Activated CD4-positive, alpha-beta T cell treated with anti-CD3 and anti-CD28 coated beads, Interleukin-2, amount 10 ng/mL, durations not matched to agents 24 days and 14 days (primary cell): ENCODE results near the gene SFMBT2. TPM values are rescaled to one million over a fixed set of nuclear protein-coding genes. Genes with fewer than 3 reads are reported as not detected.
"Not testable (repeated sequence)": the region's sequence is repeated elsewhere in the genome, so short reads cannot be mapped to it uniquely, and the experiment has no call there.

Experiments
- DNase-seq: peaks from one replicate; pipeline ENCODE4 v3.0.0; 2022
- H3K27ac Mint-ChIP-seq: one replicate; pipeline ENCODE4 v1.8.0; 2022; ENCODE audit warnings: mild to moderate bottlenecking, mixed read lengths
- H3K27me3 Mint-ChIP-seq: one replicate; pipeline ENCODE4 v1.8.0; 2022; ENCODE audit warnings: mixed read lengths
- H3K36me3 Mint-ChIP-seq: one replicate; pipeline ENCODE4 v1.8.0; 2022; ENCODE audit warnings: low read depth, mild to moderate bottlenecking, mixed read lengths
- H3K4me1 Mint-ChIP-seq: one replicate; pipeline ENCODE4 v1.8.0; 2021; ENCODE audit warnings: mixed read lengths
- H3K4me3 Mint-ChIP-seq: one replicate; pipeline ENCODE4 v1.8.0; 2022; ENCODE audit warnings: mild to moderate bottlenecking, moderate library complexity, mixed read lengths
- H3K9me3 Mint-ChIP-seq: one replicate; pipeline ENCODE4 v1.8.0; 2021; ENCODE audit warnings: mixed read lengths
- intact Hi-C: fragments of 100-400 bp; cut with micrococcal nuclease; formaldehyde crosslinking; loops from one replicate; pipeline ENCODE4 v1.15.1; 2023
- total RNA-seq: library from RNA; stranded (reverse); gene quantifications from 2 replicates; pipeline ENCODE4 v1.2.3, GENCODE V29; 2022

The SFMBT2 gene
- total RNA-seq, 1 donor from 2014 or later: 24.9 TPM

DNA sequence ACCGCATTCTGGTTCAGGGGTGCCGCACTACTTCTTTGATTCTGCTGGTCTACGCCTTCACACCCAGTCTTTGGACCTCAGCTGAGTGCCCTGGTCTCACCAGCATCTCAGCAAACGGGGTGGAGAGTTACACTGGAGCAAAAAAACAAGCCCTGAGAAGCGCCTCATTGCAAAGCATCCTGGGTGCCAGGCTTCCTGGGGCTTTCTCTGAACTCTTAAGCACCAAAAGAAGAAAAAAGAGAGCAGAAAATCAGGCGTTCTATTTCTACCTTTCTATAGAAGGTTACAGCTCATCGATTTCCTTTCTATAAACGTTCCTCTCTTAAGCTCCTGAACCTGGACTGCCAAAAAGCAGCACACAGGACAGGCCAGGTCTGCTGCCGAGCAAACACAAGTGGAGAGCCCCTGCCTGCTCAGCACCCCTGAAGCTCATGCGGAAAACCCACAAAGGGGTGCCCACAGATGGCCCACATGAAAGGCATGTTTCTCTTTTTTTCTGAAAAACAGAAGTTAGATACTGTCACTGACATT, 217.9 kb downstream of the SFMBT2 start:
- DNase-seq: peak; percentile 93
- intact Hi-C loops: loop anchor here (1.0 to 5.0 kb wide), 4 partner anchors 8 to 266 kb away; no protein-coding TSS in a partner anchor
- no peaks in the 10 kb centered on the region for H3K27me3 Mint-ChIP-seq

DNA sequence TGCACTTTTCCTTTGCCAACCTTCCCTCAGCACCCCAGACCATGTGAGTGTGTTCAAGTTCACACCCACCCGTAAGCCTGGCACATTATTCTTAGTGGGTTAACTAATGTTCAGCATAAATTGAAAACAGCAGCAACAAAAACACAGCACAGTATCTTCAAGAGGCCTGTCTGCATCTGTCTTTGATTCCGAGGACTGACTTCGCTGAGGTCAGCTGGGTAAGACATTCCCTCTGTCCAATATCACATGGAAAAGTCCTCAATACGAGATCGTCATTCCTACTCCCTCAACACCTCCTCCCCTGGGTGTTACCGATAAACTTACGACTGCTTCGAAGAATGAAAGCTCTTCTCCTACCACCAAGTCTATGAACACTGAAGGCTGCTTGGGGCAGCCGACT, 218.8 kb downstream of the SFMBT2 start:
- H3K27me3 Mint-ChIP-seq: no peaks in the 10 kb centered on the region
- peaks cover 78% of the 10 kb centered on the region for H3K36me3 Mint-ChIP-seq

More for the DNA sequence above, 217.9 kb downstream of the SFMBT2 start:
- Mint-ChIP-seq H3K4me1 (peaks cover 59% of the 10 kb centered on the region), H3K9me3 (peaks cover 24% of the 10 kb centered on the region), H3K4me3 (peak overlapping the region; percentile 80), H3K27ac (peak overlapping the region; percentile 95), H3K36me3 (peaks cover 83% of the 10 kb centered on the region)

DNA sequence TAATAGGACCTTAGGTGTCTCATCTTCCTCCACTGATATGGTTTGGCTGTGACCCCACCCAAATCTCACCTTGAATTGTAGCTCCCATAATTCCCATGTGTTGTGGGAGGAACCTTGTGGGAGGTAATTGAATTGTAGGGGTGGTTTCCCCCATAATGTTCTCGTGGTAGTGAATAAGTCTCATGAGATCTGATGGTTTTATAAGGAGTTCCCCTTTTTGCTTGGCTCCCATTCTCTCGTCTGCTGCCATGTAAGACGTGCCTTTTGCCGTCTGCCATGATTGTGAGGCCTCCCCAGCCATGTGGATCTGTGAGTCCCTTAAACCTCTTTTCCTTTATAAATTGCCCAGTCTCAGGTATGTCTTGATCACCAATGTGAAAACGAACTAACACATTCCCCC, 220.1 kb downstream of the SFMBT2 start:
- H3K36me3 Mint-ChIP-seq: peaks cover 74% of the 10 kb centered on the region
- not testable (repeated sequence) for H3K27me3 Mint-ChIP-seq, DNase-seq, H3K4me3 Mint-ChIP-seq
- H3K4me1 Mint-ChIP-seq: peaks cover 71% of the 10 kb centered on the region
- intact Hi-C loops: loop anchor here (5.0 kb wide), 1 partner anchor 263 kb away; no protein-coding TSS in a partner anchor
- H3K27ac Mint-ChIP-seq: peak overlapping the region; percentile 41
- peaks cover 16% of the 10 kb centered on the region for H3K9me3 Mint-ChIP-seq

More for the DNA sequence above, 218.8 kb downstream of the SFMBT2 start:
- peak overlapping the region; percentile 80 for H3K4me3 Mint-ChIP-seq
- no peak for DNase-seq
- H3K9me3 Mint-ChIP-seq: peaks cover 24% of the 10 kb centered on the region
- intact Hi-C loops: loop anchor here (5.0 kb wide), 1 partner anchor 265 kb away; no protein-coding TSS in a partner anchor
- H3K4me1 Mint-ChIP-seq: peaks cover 64% of the 10 kb centered on the region
- H3K27ac Mint-ChIP-seq: peak overlapping the region; percentile 95

DNA sequence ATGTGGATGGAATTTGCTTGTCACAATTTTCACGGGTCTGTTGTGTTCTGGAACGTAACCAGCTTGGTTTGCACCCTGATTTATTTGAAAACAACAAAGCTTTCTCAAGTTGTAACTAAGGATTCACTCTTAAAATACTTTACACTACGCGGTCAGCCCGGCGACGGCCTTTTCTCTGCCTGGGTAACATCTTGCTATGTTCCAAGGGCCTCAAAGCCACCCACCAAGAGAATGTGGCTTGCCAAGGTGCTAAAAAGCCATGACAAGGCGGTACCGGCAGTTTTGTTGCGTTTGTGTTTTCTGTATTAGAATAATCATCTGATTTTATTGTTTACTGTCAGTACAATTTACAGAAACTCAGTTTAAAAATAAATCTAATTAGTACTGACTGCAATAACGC, 220.9 kb downstream of the SFMBT2 start:
- peaks cover 74% of the 10 kb centered on the region for H3K36me3 Mint-ChIP-seq
- DNase-seq: no peak
- H3K4me1 Mint-ChIP-seq: peaks cover 75% of the 10 kb centered on the region
- no peak overlapping the region for H3K27ac Mint-ChIP-seq
- H3K4me3 Mint-ChIP-seq: no peak overlapping the region
- intact Hi-C loops: loop anchor here (2.0 to 5.0 kb wide), 2 partner anchors 221 to 263 kb away; partner anchors contain the start of gene SFMBT2
- peaks cover 12% of the 10 kb centered on the region for H3K9me3 Mint-ChIP-seq
- no peaks in the 10 kb centered on the region for H3K27me3 Mint-ChIP-seq

DNA sequence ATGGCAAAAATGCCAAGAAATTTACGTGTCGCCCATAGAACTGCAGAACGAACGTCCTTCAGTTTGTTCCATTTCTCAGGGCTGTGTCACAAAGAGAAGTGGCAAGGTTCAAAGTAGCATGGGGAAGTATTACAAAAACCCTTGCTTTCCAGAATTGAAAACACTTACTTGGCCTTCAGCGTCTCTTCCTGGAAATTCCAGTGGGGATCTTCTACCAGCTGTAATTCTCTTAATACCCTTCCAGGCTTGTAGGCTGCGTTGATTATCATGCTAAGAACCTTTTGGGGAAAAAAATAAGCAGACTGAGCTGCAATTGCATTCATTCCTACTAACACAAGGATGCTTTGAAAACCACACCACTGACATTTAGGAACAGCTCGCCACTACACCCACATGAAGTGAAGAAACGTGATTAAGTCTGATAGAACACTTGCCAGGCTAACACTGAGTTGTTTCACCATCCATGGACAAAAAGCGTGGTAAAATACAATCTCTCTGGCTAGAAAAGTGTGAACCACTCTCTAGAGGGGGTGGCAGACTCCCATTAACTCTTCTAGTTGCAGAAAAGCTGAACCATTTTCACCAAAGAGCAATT, 222.3 kb downstream of the SFMBT2 start:
- DNase-seq: no peak
- peaks cover 76% of the 10 kb centered on the region for H3K36me3 Mint-ChIP-seq
- H3K27ac Mint-ChIP-seq: no peak overlapping the region
- H3K4me1 Mint-ChIP-seq: peaks cover 69% of the 10 kb centered on the region
- H3K9me3 Mint-ChIP-seq: peaks cover 22% of the 10 kb centered on the region
- intact Hi-C loops: loop anchor here (2.0 kb wide), 1 partner anchor 222 kb away; the partner anchor contains the start of gene SFMBT2
- no peaks in the 10 kb centered on the region for H3K27me3 Mint-ChIP-seq
- H3K4me3 Mint-ChIP-seq: no peak overlapping the region

DNA sequence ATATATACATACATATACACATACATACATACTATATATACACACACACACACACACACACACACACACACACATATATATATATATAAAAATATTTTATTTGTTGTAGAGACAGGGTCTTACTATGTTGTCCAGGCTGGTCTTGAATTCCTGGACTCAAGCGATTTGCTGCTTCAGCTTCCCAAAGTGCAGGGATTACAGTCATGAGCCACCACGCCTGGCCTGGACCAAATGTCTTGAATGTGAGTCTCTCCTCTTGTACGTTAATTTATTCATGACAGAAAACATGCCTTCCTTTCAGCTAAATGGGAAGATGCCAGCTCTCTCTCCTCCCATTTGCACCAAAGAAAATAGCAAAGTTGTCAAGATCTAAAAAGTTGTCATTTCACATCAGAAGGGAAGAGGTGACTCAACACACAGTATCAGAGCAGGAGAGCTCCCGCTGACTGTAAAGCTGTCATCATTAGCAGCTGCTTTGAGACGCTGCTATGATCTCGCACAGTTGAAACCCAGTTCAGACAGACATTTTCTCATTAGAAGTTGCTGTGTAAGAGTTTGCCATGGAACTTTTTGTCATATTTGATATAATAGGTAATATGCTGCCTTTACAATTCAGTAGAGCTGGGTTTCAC, 224.3 kb downstream of the SFMBT2 start:
- intact Hi-C loops: no loop called here
- H3K4me1 Mint-ChIP-seq: peaks cover 59% of the 10 kb centered on the region
- peak overlapping the region; percentile 43 for H3K27ac Mint-ChIP-seq
- peak overlapping the region; percentile 33 for H3K4me3 Mint-ChIP-seq
- H3K27me3 Mint-ChIP-seq: no peaks in the 10 kb centered on the region
- H3K9me3 Mint-ChIP-seq: peaks cover 30% of the 10 kb centered on the region
- H3K36me3 Mint-ChIP-seq: peaks cover 83% of the 10 kb centered on the region
- DNase-seq: no peak

DNA sequence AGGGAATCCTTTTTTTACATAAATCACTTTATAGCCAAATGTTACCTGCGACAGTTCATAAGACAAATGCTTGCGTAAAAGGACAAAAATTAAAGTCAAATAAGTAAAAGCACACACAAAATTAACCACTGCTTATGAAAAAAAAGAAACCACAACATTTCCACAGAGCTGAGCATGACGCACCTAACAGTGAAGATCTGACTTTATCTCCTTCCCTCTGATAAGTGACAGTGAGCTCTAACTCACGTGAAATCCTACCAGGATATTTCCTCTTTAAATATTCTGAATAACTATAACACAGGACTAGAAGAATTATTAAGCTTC, 225.5 kb downstream of the SFMBT2 start:
- peaks cover 50% of the 10 kb centered on the region for H3K4me1 Mint-ChIP-seq
- intact Hi-C loops: loop anchor here (1.0 to 2.0 kb wide), 2 partner anchors 8 to 53 kb away; no protein-coding TSS in a partner anchor

DNA sequence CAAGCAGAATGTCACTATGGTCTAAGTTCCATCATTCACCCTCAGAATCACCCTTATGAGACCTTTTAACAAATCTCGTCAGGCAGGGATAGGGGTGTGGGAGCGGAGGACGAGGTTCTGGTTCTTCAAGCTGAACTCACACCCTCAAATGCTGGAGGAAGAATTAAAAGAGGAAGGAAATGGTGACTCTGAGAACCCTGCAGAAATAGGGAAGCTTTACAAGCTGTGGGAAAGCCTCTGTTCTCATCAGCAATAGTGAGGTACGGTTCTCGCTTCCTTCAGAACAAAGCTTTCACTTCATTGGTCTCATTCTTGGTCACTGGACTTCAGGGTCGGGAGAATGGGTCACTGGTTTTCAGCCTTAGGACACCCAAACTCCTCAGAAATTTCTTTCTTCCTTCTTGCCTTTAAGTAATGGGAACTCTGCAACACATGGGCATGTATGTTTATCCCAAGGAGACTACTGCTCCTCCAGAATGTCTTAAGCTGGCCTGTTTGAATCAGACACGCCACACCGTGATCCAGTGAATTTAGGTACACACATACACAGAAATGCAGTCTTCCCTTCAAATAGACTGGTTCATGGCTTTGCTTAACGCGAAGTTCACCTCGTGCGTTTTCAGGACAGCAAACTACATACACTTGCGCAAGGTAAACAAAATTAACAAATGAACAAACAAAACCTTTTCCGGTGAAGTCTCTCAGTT, 226.0 kb downstream of the SFMBT2 start:
- H3K27ac Mint-ChIP-seq: peak overlapping the region; percentile 83
- no peaks in the 10 kb centered on the region for H3K27me3 Mint-ChIP-seq
- H3K9me3 Mint-ChIP-seq: peaks cover 23% of the 10 kb centered on the region
- H3K4me1 Mint-ChIP-seq: peaks cover 50% of the 10 kb centered on the region
- DNase-seq: no peak
- H3K36me3 Mint-ChIP-seq: peaks cover 76% of the 10 kb centered on the region
- H3K4me3 Mint-ChIP-seq: peak overlapping the region; percentile 27
- intact Hi-C loops: loop anchor here (1.0 to 2.0 kb wide), 2 partner anchors 8 to 54 kb away; no protein-coding TSS in a partner anchor

More for the DNA sequence above, 225.5 kb downstream of the SFMBT2 start:
- Mint-ChIP-seq H3K9me3 (peaks cover 23% of the 10 kb centered on the region), H3K4me3 (peak overlapping the region; percentile 27), H3K36me3 (peaks cover 77% of the 10 kb centered on the region), H3K27ac (peak overlapping the region; percentile 83), H3K27me3 (no peaks in the 10 kb centered on the region)
- no peak for DNase-seq

DNA sequence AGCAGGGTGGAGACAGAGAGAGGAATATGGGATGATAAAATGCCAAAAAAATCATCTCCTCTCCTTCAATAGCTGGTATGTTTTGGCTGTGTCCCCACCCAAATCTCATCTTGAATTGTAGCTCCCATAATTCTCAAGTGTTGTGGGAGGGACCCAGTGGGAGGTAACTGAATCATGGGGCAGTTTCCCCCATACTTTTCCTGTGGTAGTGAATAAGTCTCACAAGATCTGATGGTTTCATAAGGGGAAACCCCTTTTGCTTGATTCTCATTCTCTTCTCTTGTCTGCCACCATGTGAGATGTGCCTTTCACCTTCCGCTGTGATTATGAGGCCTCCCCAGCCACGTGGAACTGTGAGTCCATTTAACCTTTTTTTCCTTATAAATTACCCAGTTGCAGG, 226.7 kb downstream of the SFMBT2 start:
- Mint-ChIP-seq H3K36me3 (peaks cover 74% of the 10 kb centered on the region), H3K27ac (peak overlapping the region; percentile 45), H3K4me1 (peaks cover 45% of the 10 kb centered on the region), H3K9me3 (peaks cover 23% of the 10 kb centered on the region)
- H3K4me3 Mint-ChIP-seq, H3K27me3 Mint-ChIP-seq, DNase-seq: not testable (repeated sequence)
- intact Hi-C loops: loop anchor here (2.0 kb wide), 1 partner anchor 55 kb away; no protein-coding TSS in a partner anchor

DNA sequence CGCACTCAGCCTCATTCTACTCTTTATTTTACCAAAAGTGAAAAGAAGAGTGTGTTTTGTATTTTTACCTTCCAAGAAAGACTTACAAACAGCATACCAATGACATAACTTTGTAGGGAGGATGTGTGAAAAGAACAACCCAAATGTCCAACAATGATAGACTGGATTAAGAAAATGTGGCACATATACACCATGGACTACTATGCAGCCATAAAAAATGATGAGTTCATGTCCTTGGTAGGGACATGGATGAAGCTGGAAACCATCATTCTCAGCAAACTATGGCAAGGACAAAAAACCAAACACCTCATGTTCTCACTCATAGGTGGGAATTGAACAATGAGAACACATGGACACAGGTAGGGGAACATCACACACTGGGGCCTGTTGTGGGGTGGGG, 228.5 kb downstream of the SFMBT2 start:
- Mint-ChIP-seq H3K9me3 (peaks cover 23% of the 10 kb centered on the region), H3K36me3 (peaks cover 72% of the 10 kb centered on the region), H3K4me1 (peaks cover 33% of the 10 kb centered on the region)
- H3K27me3 Mint-ChIP-seq, H3K4me3 Mint-ChIP-seq, intact Hi-C loops, DNase-seq, H3K27ac Mint-ChIP-seq: not testable (repeated sequence)

DNA sequence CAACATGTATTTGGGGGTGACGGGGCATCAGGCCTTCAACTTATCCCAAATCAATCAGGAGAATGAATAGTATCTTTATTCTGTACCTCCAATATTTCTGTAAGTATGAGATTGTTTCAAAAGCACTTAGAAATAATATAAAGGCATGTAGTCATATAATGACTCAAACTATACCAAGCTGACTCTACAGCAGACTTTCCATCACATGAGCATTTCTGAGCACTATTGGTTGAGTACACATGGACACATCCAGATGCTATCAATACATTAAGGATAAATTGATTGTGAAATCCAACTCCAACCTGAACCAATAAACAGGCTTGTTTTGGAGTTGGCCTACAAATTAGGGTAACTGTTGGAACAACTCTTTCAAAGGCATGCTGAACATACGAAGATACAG, 229.4 kb downstream of the SFMBT2 start:
- no peak for DNase-seq
- Mint-ChIP-seq H3K27ac (no peak overlapping the region), H3K36me3 (peaks cover 76% of the 10 kb centered on the region), H3K27me3 (no peaks in the 10 kb centered on the region), H3K4me3 (no peak overlapping the region), H3K9me3 (peaks cover 23% of the 10 kb centered on the region), H3K4me1 (peaks cover 26% of the 10 kb centered on the region)
- intact Hi-C loops: no loop called here

DNA sequence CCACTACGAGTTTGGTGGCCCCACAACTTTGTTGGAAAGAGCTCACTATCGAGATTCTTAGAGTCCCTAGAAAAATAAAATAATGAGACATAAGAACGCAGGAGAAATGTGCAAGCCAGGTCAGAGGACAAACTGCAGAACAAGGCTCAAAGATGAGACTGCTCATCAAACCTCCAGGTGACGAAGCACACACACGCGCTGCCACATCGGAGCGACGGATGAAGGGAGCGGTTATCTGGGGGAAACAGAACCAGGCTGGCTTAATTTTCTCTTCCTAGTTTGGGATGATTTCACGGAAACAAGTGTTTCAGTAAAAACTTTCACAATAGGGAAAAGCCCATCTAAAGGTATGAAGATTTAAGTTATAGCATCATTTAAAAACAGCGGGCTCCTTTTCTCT, 231.3 kb downstream of the SFMBT2 start:
- H3K9me3 Mint-ChIP-seq: peaks cover 30% of the 10 kb centered on the region
- no peak overlapping the region for H3K4me3 Mint-ChIP-seq
- H3K27ac Mint-ChIP-seq: no peak overlapping the region
- peaks cover 12% of the 10 kb centered on the region for H3K4me1 Mint-ChIP-seq
- H3K36me3 Mint-ChIP-seq: peaks cover 80% of the 10 kb centered on the region
- DNase-seq: no peak
- intact Hi-C loops: no loop called here
- H3K27me3 Mint-ChIP-seq: no peaks in the 10 kb centered on the region

DNA sequence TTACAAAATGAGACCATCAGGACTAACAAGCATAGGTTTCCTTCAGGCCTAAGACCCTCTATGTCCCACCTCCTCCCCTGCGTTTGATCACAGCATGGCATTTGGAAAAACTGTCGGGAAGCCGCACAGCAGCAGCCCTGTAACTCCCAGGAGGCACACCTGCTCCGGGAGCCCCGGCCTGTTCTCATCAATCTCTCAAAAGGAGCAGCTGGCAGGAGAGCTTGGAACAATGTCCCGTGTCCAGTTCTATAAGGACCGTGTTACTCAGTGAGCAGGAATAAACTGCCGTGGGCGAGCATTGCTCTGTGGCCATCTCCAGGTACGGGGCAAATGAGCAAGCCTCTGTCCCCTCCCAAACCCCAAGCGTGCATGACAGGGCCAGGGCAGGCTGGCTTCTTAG, 236.9 kb downstream of the SFMBT2 start:
- Mint-ChIP-seq H3K27ac (no peak overlapping the region), H3K4me3 (no peak overlapping the region), H3K36me3 (peaks cover 77% of the 10 kb centered on the region), H3K27me3 (no peaks in the 10 kb centered on the region), H3K9me3 (peaks cover 12% of the 10 kb centered on the region), H3K4me1 (no peaks in the 10 kb centered on the region)
- intact Hi-C loops: no loop called here
- no peak for DNase-seq
